H9 (cell line): ENCODE measurements around the gene SCN8A. TPM values are rescaled to one million over a fixed set of nuclear protein-coding genes. Genes with fewer than 3 reads are reported as not detected.

ENCODE experiments used
- DNase-seq: peaks from one replicate; pipeline ENCODE4 v3.0.0-alpha.2; 2017
- H2AFZ ChIP-seq: one replicate; pipeline ENCODE4 v1.6.1; 2013; ENCODE audit warnings: mild to moderate bottlenecking, low read length, control low read depth, moderate library complexity
- H2AK5ac ChIP-seq: 2 replicates; pipeline ENCODE4 v1.6.1; 2013; ENCODE audit warnings: low read length, control low read depth, mixed read lengths; ENCODE audit not compliant: insufficient read length
- H2BK120ac ChIP-seq: one replicate; pipeline ENCODE4 v1.6.1; 2013; ENCODE audit warnings: low read depth, mild to moderate bottlenecking, low read length, control low read depth, inconsistent platforms; ENCODE audit not compliant: poor library complexity, severe bottlenecking
- H2BK12ac ChIP-seq: 2 replicates; pipeline ENCODE4 v1.6.1; 2013; ENCODE audit warnings: low read length, control low read depth, mixed read lengths, low read depth; ENCODE audit not compliant: insufficient read length
- H2BK15ac ChIP-seq: 2 replicates; pipeline ENCODE4 v1.6.1; 2013; ENCODE audit warnings: low read depth, low read length, control low read depth
- H2BK20ac ChIP-seq: one replicate; pipeline ENCODE4 v1.6.1; 2013; ENCODE audit warnings: low read depth, mild to moderate bottlenecking, low read length, control low read depth, inconsistent platforms; ENCODE audit not compliant: poor library complexity, severe bottlenecking
- H2BK5ac ChIP-seq: 2 replicates; pipeline ENCODE4 v1.6.1; 2013; ENCODE audit warnings: low read length, control low read depth, mixed read lengths; ENCODE audit not compliant: insufficient read length
- H3K14ac ChIP-seq: 2 replicates; pipeline ENCODE4 v1.6.1; 2013; ENCODE audit warnings: low read length, control low read depth; ENCODE audit not compliant: insufficient read depth
- H3K18ac ChIP-seq: 2 replicates; pipeline ENCODE4 v1.6.1; 2013; ENCODE audit warnings: low read depth, mild to moderate bottlenecking, mixed read lengths, low read length, control low read depth; ENCODE audit not compliant: insufficient read length
- H3K23ac ChIP-seq: 2 replicates; pipeline ENCODE4 v1.6.1; 2013; ENCODE audit warnings: low read length, control low read depth, mixed read lengths, low read depth; ENCODE audit not compliant: insufficient read length
- H3K23me2 ChIP-seq: 2 replicates; pipeline ENCODE4 v1.6.1; 2013; ENCODE audit warnings: low read depth, mild to moderate bottlenecking, mixed read lengths, low read length, control low read depth; ENCODE audit not compliant: insufficient read length, poor library complexity, severe bottlenecking
- H3K27ac ChIP-seq: 2 replicates; pipeline ENCODE4 v1.5.1; 2013; ENCODE audit warnings: low read length, control low read depth, mixed read lengths, low read depth; ENCODE audit not compliant: insufficient read length
- H3K27me3 ChIP-seq: 2 replicates; pipeline ENCODE4 v1.6.1; 2013; ENCODE audit warnings: low read length, control low read depth, inconsistent platforms; ENCODE audit not compliant: insufficient read depth
- H3K4ac ChIP-seq: 2 replicates; pipeline ENCODE4 v1.6.1; 2013; ENCODE audit warnings: low read depth, mild to moderate bottlenecking, control low read depth, inconsistent platforms, low read length, moderate library complexity
- H3K4me1 ChIP-seq: 2 replicates; pipeline ENCODE4 v1.6.1; 2013; ENCODE audit warnings: low read length, control low read depth, inconsistent platforms; ENCODE audit not compliant: insufficient read depth
- H3K4me2 ChIP-seq: 2 replicates; pipeline ENCODE4 v1.6.1; 2013; ENCODE audit warnings: low read length, control low read depth, mixed read lengths; ENCODE audit not compliant: insufficient read length, insufficient read depth
- H3K56ac ChIP-seq: 2 replicates; pipeline ENCODE4 v1.6.1; 2013; ENCODE audit warnings: low read depth, mild to moderate bottlenecking, mixed read lengths, low read length, control low read depth; ENCODE audit not compliant: insufficient read length
- H3K79me1 ChIP-seq: 2 replicates; pipeline ENCODE4 v1.6.1; 2013; ENCODE audit warnings: low read depth, mild to moderate bottlenecking, moderate library complexity, low read length, control low read depth, inconsistent platforms; ENCODE audit not compliant: insufficient read depth, poor library complexity, severe bottlenecking
- H3K79me2 ChIP-seq: 2 replicates; pipeline ENCODE4 v1.6.1; 2013; ENCODE audit warnings: low read length, control low read depth, inconsistent platforms; ENCODE audit not compliant: insufficient read depth
- H3K9ac ChIP-seq: 2 replicates; pipeline ENCODE4 v1.6.1; 2013; ENCODE audit warnings: low read length, control low read depth, mixed read lengths; ENCODE audit not compliant: insufficient read length; ENCODE audit errors: extremely low read depth
- H3K9me3 ChIP-seq: one replicate; pipeline ENCODE4 v1.6.1; 2013; ENCODE audit warnings: low read depth, low read length, inconsistent platforms; ENCODE audit not compliant: control insufficient read depth
- H3T11ph ChIP-seq: one replicate; pipeline ENCODE4 v1.6.1; 2013; ENCODE audit warnings: mild to moderate bottlenecking, low read length, control low read depth, inconsistent platforms
- H4K20me1 ChIP-seq: one replicate; pipeline ENCODE4 v1.6.1; 2013; ENCODE audit not compliant: control insufficient read depth, insufficient read length, insufficient read depth
- H4K5ac ChIP-seq: 2 replicates; pipeline ENCODE4 v1.6.1; 2013; ENCODE audit warnings: low read depth, mild to moderate bottlenecking, mixed read lengths, low read length, control low read depth; ENCODE audit not compliant: insufficient read length
- H4K8ac ChIP-seq: replicated peaks from 2 replicates; pipeline ENCODE4 v1.6.1; 2013; ENCODE audit warnings: low read length, control low read depth, mixed read lengths, low read depth; ENCODE audit not compliant: insufficient read length
- H4K91ac ChIP-seq: 2 replicates; pipeline ENCODE4 v1.6.1; 2013; ENCODE audit warnings: low read depth, mild to moderate bottlenecking, moderate library complexity, mixed read lengths, low read length, control low read depth; ENCODE audit not compliant: insufficient read length
- H3K27ac Mint-ChIP-seq, 3 experiments: 2 replicates in 2 of 3; 3 replicates in 1 of 3; pipeline ENCODE4 v1.8.0; 2020 to 2021; ENCODE audit warnings: mixed read lengths in 3 of 3, mild to moderate bottlenecking in 1 of 3, moderate library complexity in 1 of 3
- H3K27me3 Mint-ChIP-seq: 2 replicates; pipeline ENCODE4 v1.8.0; 2021; ENCODE audit warnings: low read depth, mild to moderate bottlenecking, moderate library complexity, mixed read lengths
- H3K36me3 Mint-ChIP-seq, 3 experiments: 2 replicates in 2 of 3; 3 replicates in 1 of 3; pipeline ENCODE4 v1.8.0; 2020 to 2021; ENCODE audit warnings: low read depth in 3 of 3, mixed read lengths in 3 of 3; ENCODE audit not compliant: insufficient read depth in 1 of 3
- H3K4me1 Mint-ChIP-seq, 2 experiments: 2 replicates each; pipeline ENCODE4 v1.8.0; 2020; ENCODE audit warnings: mixed read lengths in 2 of 2
- H3K4me3 Mint-ChIP-seq, 2 experiments: 2 replicates in 1 of 2; 3 replicates in 1 of 2; pipeline ENCODE4 v1.8.0; 2020 to 2021; ENCODE audit warnings: mild to moderate bottlenecking in 2 of 2, mixed read lengths in 2 of 2, moderate library complexity in 1 of 2
- H3K9me3 Mint-ChIP-seq, 2 experiments: 2 replicates in 1 of 2; 3 replicates in 1 of 2; pipeline ENCODE4 v1.8.0; 2020; ENCODE audit warnings: mild to moderate bottlenecking in 2 of 2, mixed read lengths in 2 of 2, moderate library complexity in 1 of 2
- total RNA-seq: library from RNA; stranded (reverse); gene quantifications from 2 replicates; pipeline ENCODE4 v1.2.1, GENCODE V29; 2021
- TF ChIP-seq, protein P1 (sequence below): fragments of 200-600 bp; sonication (generic); conservative IDR thresholded peaks from 3 replicates; pipeline ENCODE4 v1.8.0; 2021; ENCODE audit warnings: antibody characterized with exemption, mild to moderate bottlenecking

SCN8A gene
- total RNA-seq, 1 experiment from 2014 or later = 15.2 TPM

DNA sequence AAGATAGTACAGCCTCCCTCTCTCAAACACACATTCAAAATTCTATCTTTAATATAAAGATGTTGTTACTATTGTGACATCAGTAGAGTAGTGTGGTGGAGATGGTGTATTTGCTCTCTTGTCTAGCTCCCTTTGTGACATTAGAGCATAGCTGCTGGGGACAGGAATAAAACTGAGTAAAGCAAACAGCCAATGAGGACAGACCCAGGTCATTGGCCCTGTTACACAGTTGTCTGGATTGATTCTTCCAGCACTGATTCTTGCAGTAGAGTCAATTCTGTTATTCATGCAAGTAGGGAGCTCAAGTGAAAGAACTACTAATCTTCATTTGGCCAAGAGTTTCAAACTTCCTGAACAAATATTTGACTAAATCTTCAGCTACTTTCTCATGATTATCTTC, 72.4 kb downstream of the SCN8A start:
- no peak overlapping the region for H3K9ac ChIP-seq
- no peak overlapping the region for H2AFZ ChIP-seq
- no peak overlapping the region for H3K23ac ChIP-seq
- H3K18ac ChIP-seq = no peak overlapping the region
- TF ChIP-seq, protein P1, sequence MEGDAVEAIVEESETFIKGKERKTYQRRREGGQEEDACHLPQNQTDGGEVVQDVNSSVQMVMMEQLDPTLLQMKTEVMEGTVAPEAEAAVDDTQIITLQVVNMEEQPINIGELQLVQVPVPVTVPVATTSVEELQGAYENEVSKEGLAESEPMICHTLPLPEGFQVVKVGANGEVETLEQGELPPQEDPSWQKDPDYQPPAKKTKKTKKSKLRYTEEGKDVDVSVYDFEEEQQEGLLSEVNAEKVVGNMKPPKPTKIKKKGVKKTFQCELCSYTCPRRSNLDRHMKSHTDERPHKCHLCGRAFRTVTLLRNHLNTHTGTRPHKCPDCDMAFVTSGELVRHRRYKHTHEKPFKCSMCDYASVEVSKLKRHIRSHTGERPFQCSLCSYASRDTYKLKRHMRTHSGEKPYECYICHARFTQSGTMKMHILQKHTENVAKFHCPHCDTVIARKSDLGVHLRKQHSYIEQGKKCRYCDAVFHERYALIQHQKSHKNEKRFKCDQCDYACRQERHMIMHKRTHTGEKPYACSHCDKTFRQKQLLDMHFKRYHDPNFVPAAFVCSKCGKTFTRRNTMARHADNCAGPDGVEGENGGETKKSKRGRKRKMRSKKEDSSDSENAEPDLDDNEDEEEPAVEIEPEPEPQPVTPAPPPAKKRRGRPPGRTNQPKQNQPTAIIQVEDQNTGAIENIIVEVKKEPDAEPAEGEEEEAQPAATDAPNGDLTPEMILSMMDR = no peak
- no peak for DNase-seq
- Mint-ChIP-seq H3K4me3 (no peak overlapping the region), H3K9me3 (no peaks in the 10 kb centered on the region), H3K27ac (no peak overlapping the region), H3K27me3 (no peaks in the 10 kb centered on the region), H3K36me3 (peaks cover 14 to 21% (median 20%) of the 10 kb centered on the region in 3 experiments), H3K4me1 (peaks cover 43 to 50% of the 10 kb centered on the region in 2 experiments)
- no peak overlapping the region for H4K91ac ChIP-seq
- no peaks in the 10 kb centered on the region for H3K9me3 ChIP-seq
- H2BK15ac ChIP-seq = no peak overlapping the region
- H4K20me1 ChIP-seq = peaks cover 2% of the 10 kb centered on the region
- peaks cover 2% of the 10 kb centered on the region; the same call in 1 of the 2 replicates for H3K4me1 ChIP-seq
- no peak overlapping the region for H3K4me2 ChIP-seq
- H3K79me2 ChIP-seq = no peaks in the 10 kb centered on the region
- no peak overlapping the region for H2BK12ac ChIP-seq
- H3K23me2 ChIP-seq = no peaks in the 10 kb centered on the region
- no peak overlapping the region for H3K56ac ChIP-seq
- H4K5ac ChIP-seq = no peak overlapping the region
- H2AK5ac ChIP-seq = no peak overlapping the region
- no peak overlapping the region for H2BK5ac ChIP-seq
- no peak overlapping the region for H3K4ac ChIP-seq
- no peaks in the 10 kb centered on the region for H3K27me3 ChIP-seq
- H3K14ac ChIP-seq = no peak overlapping the region
- H2BK20ac ChIP-seq = no peak overlapping the region
- H3K27ac ChIP-seq = no peak overlapping the region
- H2BK120ac ChIP-seq = no peak overlapping the region
- no peak overlapping the region for H4K8ac ChIP-seq
- peaks cover 3% of the 10 kb centered on the region for H3K79me1 ChIP-seq
- H3T11ph ChIP-seq = no peak overlapping the region
